OCI-LY3 (cell line): ENCODE results near the gene EYA4.

Experiments used
- H2AFZ ChIP-seq: fragments of 200-600, 300-600 bp; shearing (Covaris generic); 2 replicates; pipeline ENCODE4 v1.6.0; 2014; ENCODE audit warnings: antibody characterized with exemption, low read depth, low read length
- H3K27ac ChIP-seq: fragments of 200-600, 300-600 bp; sonication (generic); 2 replicates; pipeline ENCODE4 v1.5.1; 2014; ENCODE audit warnings: mild to moderate bottlenecking, low read length, moderate library complexity, mixed read lengths
- H3K27me3 ChIP-seq: fragments of 200-600, 300-600 bp; sonication (generic); 2 replicates; pipeline ENCODE4 v1.6.1; 2014; ENCODE audit warnings: low read depth, low read length, mixed read lengths
- H3K36me3 ChIP-seq: fragments of 200-600, 300-600 bp; sonication (generic); replicated peaks from 2 replicates; pipeline ENCODE3; 2014; ENCODE audit warnings: low read depth, low read length, mixed read lengths
- H3K4me1 ChIP-seq: fragments of 300-600, 200-600 bp; sonication (generic); 2 replicates; pipeline ENCODE4 v1.6.1; 2014; ENCODE audit warnings: low read length, mixed read lengths
- H3K4me2 ChIP-seq: fragments of 200-600, 300-600 bp; sonication (generic); 2 replicates; pipeline ENCODE4 v1.6.1; 2014; ENCODE audit warnings: low read length, mixed read lengths
- H3K4me3 ChIP-seq: fragments of 300-600, 200-600 bp; sonication (generic); 2 replicates; pipeline ENCODE4 v1.5.1; 2014; ENCODE audit warnings: antibody characterized with exemption, mild to moderate bottlenecking, low read length, moderate library complexity
- H3K79me2 ChIP-seq: fragments of 300-600, 200-600 bp; shearing (Covaris generic); 2 replicates; pipeline ENCODE4 v1.6.1; 2014; ENCODE audit warnings: mild to moderate bottlenecking, low read length, mixed read lengths
- H3K9ac ChIP-seq: fragments of 300-600, 200-600 bp; shearing (Covaris generic); 2 replicates; pipeline ENCODE4 v1.6.0; 2014; ENCODE audit warnings: mild to moderate bottlenecking, low read length, moderate library complexity
- H3K9me3 ChIP-seq: fragments of 200-600, 300-600 bp; shearing (Covaris generic); 2 replicates; pipeline ENCODE4 v1.6.1; 2014; ENCODE audit warnings: low read length, mixed read lengths; ENCODE audit not compliant: insufficient read depth
- H4K20me1 ChIP-seq: fragments of 200-600, 300-600 bp; sonication (generic); 2 replicates; pipeline ENCODE4 v1.6.1; 2016; ENCODE audit warnings: low read length, mixed read lengths; ENCODE audit not compliant: insufficient read depth
- EZH2phosphoT487 ChIP-seq: fragments of 200-600 bp; shearing (Covaris generic); IDR thresholded peaks from 2 replicates; pipeline ENCODE4 v1.6.1; 2018; ENCODE audit warnings: antibody characterized with exemption, mixed run types, low read depth
- TF ChIP-seq, protein P1 (sequence below): fragments of 200-600, 300-600 bp; sonication (generic); IDR thresholded peaks from 2 replicates; pipeline ENCODE4 v1.5.1; 2014; ENCODE audit warnings: antibody characterized with exemption, low read length, low read depth

The EYA4 gene

DNA sequence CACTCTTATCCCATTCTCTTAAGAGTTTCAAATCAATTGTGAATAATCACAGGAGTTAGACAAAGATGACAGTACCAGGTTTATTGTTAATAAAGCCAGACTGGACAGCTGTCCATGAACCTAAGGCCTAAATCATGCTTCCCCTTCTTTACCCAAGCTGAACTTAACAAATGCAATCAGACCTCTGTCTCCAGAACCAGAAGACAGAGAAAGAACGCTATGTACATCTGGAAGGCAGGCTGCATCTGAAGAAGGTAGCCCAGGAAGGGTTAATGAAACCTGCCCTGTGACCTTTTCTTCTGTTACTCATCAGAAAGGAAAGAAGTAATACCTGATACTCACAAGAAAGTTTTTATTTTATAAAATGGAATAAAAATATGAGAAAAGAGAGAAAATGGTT is 118.6 kb downstream of the EYA4 start:
- TF ChIP-seq EZH2phosphoT487 = no peak
- H3K4me3 ChIP-seq = no peak overlapping the region

DNA sequence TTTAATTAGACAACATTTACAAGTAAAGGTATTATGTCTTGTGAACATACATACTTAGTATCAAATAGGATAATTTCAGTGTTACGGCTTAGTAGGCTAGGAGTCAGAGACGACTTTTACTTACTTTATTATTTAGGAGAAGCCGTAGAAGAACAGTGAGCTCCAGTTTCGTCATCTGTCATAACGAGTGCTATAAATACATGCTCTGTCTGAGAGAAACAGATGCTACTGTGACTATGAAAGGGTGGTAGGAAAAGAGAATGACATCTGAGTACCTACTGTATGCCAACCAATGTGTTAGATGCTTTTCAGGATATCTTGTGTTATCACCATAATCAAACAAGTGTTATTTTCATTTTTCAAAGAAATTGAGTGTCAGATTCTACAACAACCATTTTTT is 119.0 kb downstream of the EYA4 start:
- Histone ChIP-seq H3K27ac (no peak overlapping the region), H3K9me3 (no peaks in the 10 kb centered on the region), H3K27me3 (no peaks in the 10 kb centered on the region), H3K79me2 (no peaks in the 10 kb centered on the region), H3K4me3 (no peak overlapping the region), H3K9ac (no peak overlapping the region), H2AFZ (no peak overlapping the region), H3K36me3 (no peaks in the 10 kb centered on the region), H4K20me1 (no peaks in the 10 kb centered on the region), H3K4me2 (no peak overlapping the region), H3K4me1 (no peaks in the 10 kb centered on the region)
- TF ChIP-seq, protein P1, sequence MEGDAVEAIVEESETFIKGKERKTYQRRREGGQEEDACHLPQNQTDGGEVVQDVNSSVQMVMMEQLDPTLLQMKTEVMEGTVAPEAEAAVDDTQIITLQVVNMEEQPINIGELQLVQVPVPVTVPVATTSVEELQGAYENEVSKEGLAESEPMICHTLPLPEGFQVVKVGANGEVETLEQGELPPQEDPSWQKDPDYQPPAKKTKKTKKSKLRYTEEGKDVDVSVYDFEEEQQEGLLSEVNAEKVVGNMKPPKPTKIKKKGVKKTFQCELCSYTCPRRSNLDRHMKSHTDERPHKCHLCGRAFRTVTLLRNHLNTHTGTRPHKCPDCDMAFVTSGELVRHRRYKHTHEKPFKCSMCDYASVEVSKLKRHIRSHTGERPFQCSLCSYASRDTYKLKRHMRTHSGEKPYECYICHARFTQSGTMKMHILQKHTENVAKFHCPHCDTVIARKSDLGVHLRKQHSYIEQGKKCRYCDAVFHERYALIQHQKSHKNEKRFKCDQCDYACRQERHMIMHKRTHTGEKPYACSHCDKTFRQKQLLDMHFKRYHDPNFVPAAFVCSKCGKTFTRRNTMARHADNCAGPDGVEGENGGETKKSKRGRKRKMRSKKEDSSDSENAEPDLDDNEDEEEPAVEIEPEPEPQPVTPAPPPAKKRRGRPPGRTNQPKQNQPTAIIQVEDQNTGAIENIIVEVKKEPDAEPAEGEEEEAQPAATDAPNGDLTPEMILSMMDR = no peak
- no peak for TF ChIP-seq EZH2phosphoT487

More for the DNA sequence above, 118.6 kb downstream of the EYA4 start:
- no peak overlapping the region for H3K27ac ChIP-seq
- H3K36me3 ChIP-seq = no peaks in the 10 kb centered on the region
- H4K20me1 ChIP-seq = no peaks in the 10 kb centered on the region
- H2AFZ ChIP-seq = no peak overlapping the region
- H3K4me1 ChIP-seq = no peaks in the 10 kb centered on the region
- no peaks in the 10 kb centered on the region for H3K9me3 ChIP-seq
- no peaks in the 10 kb centered on the region for H3K27me3 ChIP-seq
- no peak overlapping the region for H3K9ac ChIP-seq
- H3K4me2 ChIP-seq = no peak overlapping the region
- no peaks in the 10 kb centered on the region for H3K79me2 ChIP-seq

DNA sequence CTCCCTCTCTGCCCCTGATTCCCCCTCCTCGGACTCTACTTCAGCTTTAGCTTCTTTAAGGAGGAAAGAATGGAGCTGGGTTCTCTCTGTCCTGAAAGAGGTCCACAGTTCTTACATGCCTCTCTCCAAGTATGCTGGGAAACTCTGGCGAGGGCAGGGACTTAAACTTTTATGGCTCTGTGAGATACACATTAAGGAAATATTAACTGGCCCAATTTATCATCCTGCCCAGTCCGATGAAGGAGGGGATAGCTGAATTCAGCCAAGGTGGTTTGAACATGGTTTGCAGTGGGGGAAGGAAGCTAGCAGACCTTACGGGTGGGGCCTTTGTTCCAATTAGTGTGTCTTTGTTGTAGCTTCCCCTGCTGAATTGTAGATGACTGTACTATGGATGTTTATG is 121.7 kb downstream of the EYA4 start:
- H3K27ac ChIP-seq = no peak overlapping the region
- TF ChIP-seq EZH2phosphoT487 = no peak
- TF ChIP-seq, protein P1 = no peak
- H3K9me3 ChIP-seq = no peaks in the 10 kb centered on the region
- no peak overlapping the region for H3K4me2 ChIP-seq
- H3K36me3 ChIP-seq = no peaks in the 10 kb centered on the region
- H3K27me3 ChIP-seq = no peaks in the 10 kb centered on the region
- no peak overlapping the region for H2AFZ ChIP-seq
- no peaks in the 10 kb centered on the region for H3K79me2 ChIP-seq
- no peaks in the 10 kb centered on the region for H3K4me1 ChIP-seq
- no peaks in the 10 kb centered on the region for H4K20me1 ChIP-seq
- no peak overlapping the region for H3K4me3 ChIP-seq
- H3K9ac ChIP-seq = no peak overlapping the region

DNA sequence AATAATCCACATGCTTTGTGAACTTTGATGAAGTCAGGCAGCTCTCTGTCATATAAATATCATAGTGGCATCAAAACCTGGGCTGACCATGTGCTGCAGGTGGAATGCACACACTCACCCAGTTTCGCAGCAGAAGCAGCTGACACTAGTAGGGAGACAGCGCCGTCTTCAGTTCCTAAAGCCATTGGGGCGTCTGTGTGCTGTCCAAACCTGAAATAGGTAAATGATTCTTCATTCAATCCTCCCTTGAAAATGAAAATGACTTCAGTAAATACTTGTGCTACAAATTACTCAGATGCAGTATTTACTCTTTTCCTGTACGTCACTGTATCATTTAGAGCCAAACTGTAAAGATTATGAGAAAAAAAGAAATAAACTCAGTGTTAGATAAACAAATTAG is 127.5 kb downstream of the EYA4 start:
- no peak overlapping the region for H3K4me3 ChIP-seq
- H4K20me1 ChIP-seq = no peaks in the 10 kb centered on the region
- H3K4me2 ChIP-seq = no peak overlapping the region
- TF ChIP-seq, protein P1 = peak; percentile 36; the same call in 1 of the 2 replicates
- TF ChIP-seq EZH2phosphoT487 = no peak
- H3K36me3 ChIP-seq = no peaks in the 10 kb centered on the region
- H3K27ac ChIP-seq = no peak overlapping the region
- no peak overlapping the region for H2AFZ ChIP-seq
- no peak overlapping the region for H3K9ac ChIP-seq
- H3K4me1 ChIP-seq = peaks cover 3% of the 10 kb centered on the region; the same call in 1 of the 2 replicates
- H3K9me3 ChIP-seq = no peaks in the 10 kb centered on the region
- H3K79me2 ChIP-seq = no peaks in the 10 kb centered on the region
- no peaks in the 10 kb centered on the region for H3K27me3 ChIP-seq
